Transverse colon (tissue), 4 donors: ENCODE data around the gene RORB.

Experiments
- CTCF ChIP-seq, 5 experiments: fragments of 200-600 bp in 3 of 5; fragments of 450-650 bp in 2 of 5; sonication (generic) in 3 of 5; IDR thresholded peaks; 1 replicate in 2 of 5; 2 replicates in 3 of 5; pipeline ENCODE4 v1.5.1; 2016 to 2017; ENCODE audit warnings: antibody characterized with exemption in 5 of 5, inconsistent platforms in 3 of 5, mild to moderate bottlenecking in 2 of 5, moderate library complexity in 1 of 5
- POLR2AphosphoS5 ChIP-seq, 3 donors: sonication (generic); formaldehyde crosslinking; IDR thresholded peaks; one replicate each; pipeline ENCODE4 v1.6.1; 2016; ENCODE audit warnings: antibody characterized with exemption in 3 of 3

DNA sequence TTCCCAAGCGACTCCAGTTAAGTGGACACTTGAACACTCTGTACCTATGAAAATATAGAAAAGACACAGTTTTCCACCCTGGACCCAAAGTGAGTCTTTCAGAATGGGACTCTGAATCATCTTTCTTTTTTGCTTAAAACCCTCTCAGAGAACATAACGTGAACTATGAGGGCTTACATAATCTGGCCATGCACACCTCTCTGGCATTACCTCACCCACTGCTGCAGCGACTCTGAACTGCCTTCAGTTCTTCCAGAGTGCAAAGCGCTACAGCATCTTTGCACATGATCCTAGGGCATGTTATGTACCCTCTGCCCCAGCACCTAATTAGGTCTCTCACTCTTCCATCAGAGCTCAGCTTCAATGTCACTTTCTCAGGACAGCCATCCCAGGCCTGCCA, 186.2 kb downstream of the RORB start:
- no peak for TF ChIP-seq CTCF (IDR thresholded peaks at IDR 0.05)
- TF ChIP-seq POLR2AphosphoS5 (IDR thresholded peaks at IDR 0.05): no peak
